ENCODE results near the gene VAV2.

DNA sequence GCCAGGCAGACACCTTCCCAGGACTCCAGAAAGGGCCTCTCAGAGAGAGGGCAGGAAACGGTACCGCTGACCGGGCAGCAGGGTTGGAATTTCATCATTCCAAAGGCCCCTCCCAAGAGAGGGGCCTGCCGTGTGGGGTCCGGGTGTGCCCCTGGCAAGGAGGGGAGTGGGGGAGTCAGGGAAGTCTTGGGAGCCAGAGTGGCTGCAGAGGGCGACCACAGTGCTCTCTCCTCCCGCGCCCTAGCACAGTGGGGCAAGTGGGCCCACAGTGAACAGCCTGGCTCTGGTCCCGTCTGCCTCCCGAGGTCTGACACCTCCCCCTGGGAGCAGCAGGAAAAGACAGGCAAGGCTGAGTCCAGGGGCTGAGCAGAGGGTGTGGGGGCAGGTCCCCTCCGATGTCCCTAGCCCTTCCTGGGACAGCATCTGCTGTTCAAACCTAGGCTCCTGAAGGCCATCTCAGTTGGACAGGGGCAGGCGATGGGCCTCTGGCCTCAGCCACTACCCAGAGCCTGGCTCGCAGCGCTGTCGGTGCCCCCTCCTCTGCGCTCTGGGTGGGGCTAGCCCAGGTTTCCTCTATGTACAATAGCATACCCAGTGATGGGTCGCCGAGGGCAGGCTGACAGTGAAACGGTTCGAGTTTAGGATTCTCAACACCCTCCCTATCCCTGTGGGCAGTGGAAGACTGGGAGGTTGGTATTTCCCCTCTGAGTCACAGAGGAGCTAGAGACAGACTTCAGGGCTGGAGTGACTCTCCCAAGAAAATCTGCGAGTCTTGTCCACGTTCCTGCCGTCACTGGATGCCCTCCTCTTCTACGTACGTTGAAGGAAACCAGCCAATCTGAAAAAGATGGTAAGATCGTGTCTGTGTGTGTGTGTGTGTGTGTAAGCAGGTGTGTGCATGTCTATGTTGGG, 228.6 kb downstream of the VAV2 start:
- TF ChIP-seq, protein P1, sequence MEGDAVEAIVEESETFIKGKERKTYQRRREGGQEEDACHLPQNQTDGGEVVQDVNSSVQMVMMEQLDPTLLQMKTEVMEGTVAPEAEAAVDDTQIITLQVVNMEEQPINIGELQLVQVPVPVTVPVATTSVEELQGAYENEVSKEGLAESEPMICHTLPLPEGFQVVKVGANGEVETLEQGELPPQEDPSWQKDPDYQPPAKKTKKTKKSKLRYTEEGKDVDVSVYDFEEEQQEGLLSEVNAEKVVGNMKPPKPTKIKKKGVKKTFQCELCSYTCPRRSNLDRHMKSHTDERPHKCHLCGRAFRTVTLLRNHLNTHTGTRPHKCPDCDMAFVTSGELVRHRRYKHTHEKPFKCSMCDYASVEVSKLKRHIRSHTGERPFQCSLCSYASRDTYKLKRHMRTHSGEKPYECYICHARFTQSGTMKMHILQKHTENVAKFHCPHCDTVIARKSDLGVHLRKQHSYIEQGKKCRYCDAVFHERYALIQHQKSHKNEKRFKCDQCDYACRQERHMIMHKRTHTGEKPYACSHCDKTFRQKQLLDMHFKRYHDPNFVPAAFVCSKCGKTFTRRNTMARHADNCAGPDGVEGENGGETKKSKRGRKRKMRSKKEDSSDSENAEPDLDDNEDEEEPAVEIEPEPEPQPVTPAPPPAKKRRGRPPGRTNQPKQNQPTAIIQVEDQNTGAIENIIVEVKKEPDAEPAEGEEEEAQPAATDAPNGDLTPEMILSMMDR (IDR thresholded peaks at IDR 0.05), result no peak
- TF ChIP-seq EP300 (IDR thresholded peaks at IDR 0.05), result no peak
- no peak for TF ChIP-seq POLR2A (IDR thresholded peaks at IDR 0.05)
- TF ChIP-seq POLR2AphosphoS5 (IDR thresholded peaks at IDR 0.05), result no peak

Measured in sigmoid colon (tissue), 4 donors.